ENCODE results near the gene CRNKL1.

The CRNKL1 gene

DNA sequence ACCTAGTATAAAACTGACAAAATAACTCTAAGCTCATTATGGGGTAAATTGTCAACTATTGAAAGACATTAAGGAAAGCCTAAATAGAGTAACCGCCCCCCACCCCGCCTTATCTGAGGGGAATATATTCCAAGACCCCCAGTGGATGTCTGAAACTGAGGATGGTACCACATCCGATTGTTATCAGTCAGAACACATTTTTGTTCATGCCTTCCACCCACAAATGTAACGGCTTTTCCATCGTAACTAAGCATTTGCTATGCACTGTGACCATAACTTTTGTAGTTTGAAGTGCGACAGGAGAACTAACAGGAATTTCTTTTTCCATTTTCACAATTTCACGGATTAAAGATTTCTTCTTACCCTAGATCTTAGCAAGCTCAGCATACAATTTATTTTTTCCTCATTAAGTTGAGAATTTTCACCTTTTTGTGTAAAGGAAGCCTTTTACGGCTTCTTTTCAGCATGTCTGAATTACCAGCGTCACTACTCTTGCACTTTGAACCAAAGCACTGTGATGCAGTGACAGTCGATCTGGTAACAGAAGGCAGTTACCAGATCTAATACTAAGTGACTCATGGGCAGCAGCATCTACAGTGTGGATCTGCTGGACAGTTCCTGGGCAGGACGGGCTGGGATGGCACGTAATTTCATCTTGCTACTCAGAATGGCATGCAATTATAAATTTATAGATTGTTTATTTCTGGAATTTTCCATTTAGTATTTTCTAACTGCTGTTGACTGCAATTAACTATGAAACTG lies 11.9 kb upstream of the CRNKL1 start:
- no peak for DNase-seq (ENCODE audit: low spot score)

DNA sequence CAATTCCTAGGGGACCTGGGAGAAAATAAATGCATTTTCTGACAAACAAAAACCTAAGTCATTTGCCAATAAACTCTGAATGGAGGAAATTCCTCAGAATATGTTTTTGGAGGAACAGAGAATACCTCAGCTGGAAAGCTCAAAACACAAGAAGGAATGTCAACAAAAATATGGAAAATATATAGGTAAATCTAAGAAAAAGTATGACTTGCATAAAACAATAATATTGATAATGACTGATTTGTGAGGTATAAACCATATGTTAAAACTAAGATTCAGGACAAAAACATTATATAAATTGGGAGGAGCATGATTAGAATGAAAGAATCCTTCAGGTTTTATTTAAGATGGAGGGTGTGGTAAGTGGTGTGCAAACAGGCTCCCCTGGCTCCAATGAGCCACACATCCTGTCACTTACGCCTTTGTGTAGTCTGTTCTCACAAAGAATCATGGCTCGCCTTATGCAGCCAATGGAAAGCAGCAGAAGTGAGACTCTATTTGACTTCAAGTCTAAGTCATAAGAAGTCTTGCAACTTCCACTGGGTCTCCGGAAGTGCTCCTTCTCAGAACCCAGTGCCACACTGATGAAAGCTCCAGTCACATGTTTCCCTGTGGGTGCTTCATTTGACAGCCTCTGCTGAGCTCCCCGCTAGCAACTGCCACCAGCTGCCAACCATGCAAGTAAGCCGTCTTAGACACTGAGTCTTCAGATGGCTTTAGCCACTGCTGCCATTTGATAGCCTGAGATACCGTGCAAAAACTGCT lies 8.2 kb upstream of the CRNKL1 start:
- DNase-seq (ENCODE audit: low spot score) = no peak

DNA sequence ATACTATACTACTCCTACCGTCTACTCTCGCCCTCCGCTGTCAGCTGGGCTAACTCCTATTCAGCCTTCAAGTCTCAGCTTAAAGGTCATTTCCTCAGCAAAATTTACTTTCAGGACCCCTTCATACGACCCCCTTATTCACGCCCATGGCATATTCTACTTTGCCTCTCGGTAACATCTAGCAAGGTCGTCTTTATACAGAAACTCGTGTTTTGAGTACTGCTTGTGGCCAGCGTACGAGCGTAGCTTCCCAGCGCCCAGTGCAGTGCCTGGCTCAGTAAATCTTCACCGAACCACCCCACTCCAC lies 546 bp downstream of the CRNKL1 start:
- no peak for DNase-seq (ENCODE audit: low spot score)

DNA sequence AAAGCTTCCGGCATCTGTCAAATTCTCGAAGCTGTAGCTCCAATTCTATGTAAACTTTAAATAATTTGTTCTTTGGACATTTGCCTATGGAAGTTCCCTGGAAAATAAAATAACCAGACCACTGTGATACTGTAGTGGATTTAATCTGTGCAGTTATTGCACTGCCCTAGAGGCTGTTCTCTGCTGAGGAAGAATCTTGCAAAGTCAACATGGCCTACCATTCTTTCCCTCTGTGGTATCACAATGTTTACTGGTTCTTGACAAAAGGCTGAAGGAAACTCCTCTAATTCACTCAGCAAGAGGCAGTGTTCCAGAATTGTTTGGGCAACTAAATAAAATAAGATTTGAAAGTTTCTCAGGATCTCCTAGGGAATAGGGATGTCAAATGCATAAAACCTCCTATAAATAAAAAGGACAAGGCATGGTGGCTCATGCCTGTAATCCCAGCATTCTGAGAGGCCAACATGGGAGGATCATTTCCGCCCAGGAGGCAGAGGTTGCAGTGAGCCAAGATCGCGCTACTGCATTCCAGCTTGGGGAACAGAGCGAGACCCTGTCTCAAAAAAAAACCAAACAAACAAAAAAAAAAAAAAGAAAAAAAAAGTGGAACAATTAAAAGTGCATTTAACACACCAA lies 12.4 kb downstream of the CRNKL1 start:
- no peak for DNase-seq (ENCODE audit: low spot score)

DNA sequence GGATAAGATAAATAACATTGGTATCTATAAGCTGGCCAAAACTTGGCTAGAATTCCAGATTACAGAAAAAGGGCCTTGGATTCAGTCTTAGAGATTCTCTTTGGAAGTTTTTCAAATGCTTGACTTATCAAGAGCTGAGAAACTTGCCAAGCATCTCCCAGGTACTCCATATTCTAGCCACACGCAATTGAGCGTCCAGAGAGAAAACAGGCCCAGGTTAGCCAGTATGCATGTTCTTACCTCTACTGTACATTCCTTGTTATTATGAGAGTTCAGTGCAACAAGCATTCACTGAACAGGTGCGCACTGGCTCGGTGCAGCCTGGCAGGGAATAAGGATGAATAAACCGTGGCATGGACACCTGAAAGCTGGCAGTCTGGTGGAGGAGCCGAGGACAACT lies 13.7 kb downstream of the CRNKL1 start:
- DNase-seq (ENCODE audit: low spot score) = no peak

DNA sequence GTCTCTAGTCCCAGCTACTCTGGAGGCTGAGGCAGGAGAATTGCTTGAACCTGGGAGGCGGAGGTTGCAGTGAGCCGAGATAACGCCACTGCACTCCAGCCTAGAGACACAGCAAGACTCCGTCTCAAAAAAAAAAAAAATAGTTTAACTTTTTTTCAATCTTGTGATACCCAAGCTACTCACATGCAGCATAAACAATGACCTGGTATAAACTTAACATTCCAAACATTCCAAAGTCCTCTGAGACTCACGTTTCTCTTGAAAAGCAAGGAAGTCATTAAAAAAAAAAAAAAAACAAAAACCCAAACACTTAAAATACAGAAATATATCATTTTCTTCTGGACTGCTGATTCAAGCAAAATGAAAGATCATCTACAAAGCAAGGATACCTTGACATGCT lies 14.3 kb downstream of the CRNKL1 start:
- DNase-seq (ENCODE audit: low spot score) = no peak

DNA sequence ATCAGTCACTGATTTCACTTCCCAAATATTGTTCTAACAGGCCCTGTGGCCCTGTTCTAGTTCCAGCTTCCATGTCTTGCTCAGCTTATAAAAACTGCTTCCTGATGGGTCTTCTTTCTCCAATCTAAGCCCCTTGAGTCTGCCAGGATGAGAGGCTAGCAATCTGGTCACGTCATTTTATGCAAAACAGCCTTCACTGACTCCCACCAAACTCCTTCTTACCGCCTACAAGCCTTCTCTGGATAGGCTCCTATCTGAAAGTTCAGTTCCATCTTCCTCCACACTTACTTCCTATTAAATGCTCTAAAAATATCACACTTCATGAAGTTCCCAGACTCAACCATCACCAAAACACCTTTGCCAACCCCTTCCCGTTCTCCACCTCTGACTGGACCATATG lies 15.5 kb downstream of the CRNKL1 start:
- DNase-seq (ENCODE audit: low spot score) = no peak

DNA sequence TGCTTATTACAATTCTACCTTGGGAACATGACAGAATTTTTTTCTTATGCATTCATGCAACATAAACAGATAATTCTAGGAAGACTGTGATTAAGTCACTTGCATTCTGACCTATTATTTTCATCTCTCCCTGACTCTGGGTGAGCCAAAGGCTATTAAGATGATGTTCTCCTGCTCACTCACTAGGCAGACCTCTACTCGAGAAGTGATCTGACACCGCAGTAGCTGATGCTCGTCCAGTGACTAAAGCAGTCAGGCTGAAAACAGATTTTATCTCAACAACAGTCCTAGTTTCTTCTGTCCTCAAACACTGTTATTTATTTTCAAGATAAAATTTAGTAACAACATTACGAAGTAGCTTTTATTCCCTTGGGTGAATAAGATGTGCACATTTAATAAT lies 17.8 kb downstream of the CRNKL1 start:
- no peak for DNase-seq (ENCODE audit: low spot score)

DNA sequence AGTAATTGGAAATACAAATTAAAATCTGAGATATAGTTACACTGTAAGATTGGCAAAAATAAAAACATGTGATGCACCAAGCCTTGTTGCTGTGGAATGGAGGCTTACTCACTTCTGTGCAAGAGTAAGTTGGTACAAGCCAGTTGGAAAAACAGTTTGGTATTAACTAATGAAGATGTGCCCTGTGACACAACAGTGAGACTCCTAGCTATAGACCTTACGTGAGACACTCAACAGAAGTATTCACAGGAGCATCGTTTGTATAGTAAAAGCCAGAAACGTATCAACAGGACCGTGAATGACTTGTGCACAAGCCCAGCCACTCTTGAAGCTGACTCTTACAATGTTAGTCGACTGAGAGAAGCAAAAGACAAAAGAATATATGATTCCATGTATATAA lies 20.5 kb downstream of the CRNKL1 start:
- no peak for DNase-seq (ENCODE audit: low spot score)

DNA sequence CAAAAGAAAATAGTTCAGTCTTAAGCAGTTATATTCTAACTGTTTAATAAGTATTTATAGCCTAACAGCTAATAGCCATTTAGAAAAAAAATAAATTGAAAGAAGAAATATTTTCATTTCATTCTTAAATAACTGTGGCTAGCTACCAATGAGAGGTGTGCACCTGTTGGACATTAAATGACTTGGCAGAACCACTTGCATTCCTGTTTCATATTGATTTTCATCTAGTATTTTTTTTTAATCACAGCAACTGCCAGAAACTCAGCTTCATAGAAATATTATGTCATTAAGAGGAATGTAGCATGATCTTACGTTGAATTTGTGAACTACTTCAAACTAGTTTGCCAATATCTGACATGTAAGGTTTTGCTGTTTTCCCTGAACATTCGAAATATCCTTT lies 25.0 kb downstream of the CRNKL1 start:
- DNase-seq (ENCODE audit: low spot score) = no peak

DNA sequence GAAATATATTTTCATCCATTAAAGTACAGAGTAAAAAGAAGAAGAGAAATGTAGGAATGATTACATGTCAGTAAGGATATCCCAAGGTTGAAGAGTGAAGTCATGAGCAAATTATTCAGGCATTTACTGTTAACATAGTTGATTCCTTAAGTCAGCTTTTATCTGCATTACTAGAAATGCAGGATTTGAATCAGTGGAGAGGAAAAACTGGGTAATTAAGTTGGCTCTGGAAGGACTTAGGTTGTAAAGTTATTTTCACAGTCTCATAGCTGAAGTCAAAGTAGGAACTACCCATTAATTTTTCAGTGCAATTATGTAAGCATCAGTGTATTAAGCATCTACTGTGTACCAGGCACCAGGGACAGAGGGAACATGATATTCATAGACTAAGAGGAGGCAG lies 27.3 kb downstream of the CRNKL1 start:
- DNase-seq (ENCODE audit: low spot score) = no peak

DNA sequence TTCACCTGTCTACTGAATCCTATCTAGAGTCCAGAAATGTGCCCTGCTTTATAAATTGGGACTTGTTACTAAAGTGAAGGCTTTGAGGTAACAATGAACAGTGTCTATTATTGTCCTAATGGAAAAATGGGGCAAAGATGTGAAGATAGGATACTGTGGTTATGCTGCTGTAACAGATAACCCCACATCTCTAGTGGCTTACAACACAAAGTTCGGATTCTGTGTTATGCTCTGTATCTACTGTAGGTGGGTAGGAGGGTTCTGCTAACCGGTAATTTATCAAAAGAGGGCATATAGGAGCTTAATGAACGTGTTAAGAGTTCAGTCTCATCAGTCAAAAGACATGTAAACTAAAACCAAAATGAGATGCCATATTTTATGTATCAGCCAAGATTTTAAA lies 28.9 kb downstream of the CRNKL1 start:
- no peak for DNase-seq (ENCODE audit: low spot score)

DNA sequence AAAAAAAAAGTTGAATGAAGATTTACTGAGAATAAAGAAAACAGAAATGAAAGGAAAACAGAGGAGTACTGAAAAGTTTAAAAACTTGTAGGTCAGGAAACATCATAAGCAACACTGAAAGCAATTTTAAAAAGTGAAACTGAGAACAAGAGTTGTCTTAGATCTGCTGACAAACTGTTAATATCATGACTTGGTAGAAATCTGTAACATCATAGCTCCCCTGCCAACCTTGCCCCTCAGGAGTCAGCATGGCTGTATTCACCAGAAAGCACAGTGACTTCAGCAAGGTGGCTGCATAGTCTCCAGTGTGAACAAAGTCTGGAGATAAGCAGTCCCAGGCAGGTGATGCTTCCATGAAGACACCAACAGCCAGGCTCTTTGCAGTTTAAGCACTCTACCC lies 29.8 kb downstream of the CRNKL1 start:
- DNase-seq (ENCODE audit: low spot score) = no peak

DNA sequence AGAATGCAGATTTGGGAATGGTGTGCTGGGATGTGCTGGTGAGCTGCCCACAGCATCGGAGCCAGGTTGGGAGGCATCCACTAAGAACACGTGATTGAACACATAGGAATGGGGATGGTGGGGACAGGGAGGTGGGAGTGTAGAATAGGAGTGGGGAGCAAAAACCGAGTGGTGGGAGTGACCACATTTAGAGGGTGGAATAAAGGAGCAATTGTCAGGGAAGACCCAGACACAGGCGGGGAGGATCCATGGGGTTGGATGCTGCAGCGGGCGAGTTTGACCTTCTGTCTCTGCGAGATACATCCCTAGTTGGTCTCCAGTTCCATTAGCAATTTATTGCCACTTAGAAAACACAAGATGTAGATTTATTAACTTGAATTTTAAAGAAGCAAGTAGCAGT lies 30.4 kb downstream of the CRNKL1 start:
- DNase-seq (ENCODE audit: low spot score) = no peak

DNA sequence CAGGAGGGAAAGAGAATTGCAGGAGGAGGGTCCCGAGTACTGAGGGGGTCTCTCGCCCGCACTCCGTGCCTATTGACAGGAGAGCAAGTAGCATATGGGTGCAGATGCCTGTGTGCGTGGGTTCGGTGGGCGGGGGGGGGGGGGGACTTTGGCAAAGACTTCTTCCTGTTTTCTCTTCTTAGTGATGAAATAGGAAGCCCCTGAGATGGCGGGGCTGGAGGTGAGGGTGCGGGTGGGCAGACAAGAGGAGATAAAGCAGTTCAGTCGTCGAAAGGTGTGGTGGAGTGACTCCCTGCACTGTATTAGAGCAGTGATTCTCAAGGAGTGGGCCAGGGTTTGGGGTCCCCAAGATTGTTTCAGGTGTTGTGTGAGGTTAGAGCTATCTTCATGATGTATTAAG lies 31.4 kb downstream of the CRNKL1 start:
- no peak for DNase-seq (ENCODE audit: low spot score)

DNA sequence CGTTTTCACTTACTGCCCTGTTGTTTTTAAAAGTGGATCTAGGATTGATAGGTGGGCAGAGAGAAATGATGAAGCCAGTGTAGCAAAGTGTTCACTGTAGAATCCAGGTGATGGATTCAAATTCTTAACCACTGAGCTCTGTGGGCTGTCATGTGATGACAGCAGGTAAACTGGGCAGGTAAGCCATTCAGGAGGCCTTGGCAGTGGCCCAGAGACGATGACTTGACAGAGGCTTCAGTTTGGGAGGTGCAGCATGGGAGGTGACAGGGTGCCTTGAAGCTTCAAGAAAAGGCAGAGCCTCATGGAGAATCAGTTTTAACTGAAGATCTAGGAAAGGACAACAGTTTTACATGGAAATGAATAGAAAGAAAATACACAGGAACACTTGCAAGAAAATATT lies 33.1 kb downstream of the CRNKL1 start:
- no peak for DNase-seq (ENCODE audit: low spot score)

DNA sequence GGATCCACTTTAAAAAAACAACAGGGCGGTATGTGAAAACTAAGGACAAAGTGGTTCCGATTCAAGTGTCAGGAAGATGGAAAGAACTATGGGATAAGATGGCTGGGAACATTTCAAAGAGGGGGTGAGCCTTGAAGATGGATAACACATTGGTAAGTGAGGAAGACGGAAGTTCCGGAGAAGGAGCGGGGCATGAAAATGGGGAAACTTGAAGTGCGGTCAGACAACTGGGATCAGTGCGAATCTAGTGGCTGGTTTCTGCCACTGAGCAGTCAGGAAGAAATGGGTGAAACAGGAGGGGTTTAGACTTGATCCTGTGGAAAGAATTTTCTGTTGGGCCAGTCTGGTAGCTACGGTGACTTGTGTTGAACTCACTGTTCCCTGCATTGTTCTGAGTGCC lies 33.9 kb downstream of the CRNKL1 start:
- DNase-seq (ENCODE audit: low spot score) = no peak

DNA sequence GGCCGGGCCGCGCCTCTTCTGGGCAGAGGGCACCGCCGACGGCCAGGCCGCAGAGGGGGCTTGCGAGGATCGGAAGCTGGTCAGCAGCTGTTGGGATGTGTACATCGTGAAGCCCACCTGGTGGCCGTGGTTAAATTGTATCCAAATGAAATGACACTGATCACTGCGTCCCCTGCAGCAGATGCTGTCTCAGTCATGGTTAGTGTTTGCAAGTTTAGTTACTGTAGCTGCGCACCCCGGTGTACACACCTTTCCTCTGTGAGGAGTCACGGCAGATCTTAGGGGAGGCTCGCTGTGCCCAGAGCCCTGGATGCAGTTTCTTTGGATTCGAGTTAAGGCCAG lies 34.5 kb downstream of the CRNKL1 start:
- no peak for DNase-seq (ENCODE audit: low spot score)

DNA sequence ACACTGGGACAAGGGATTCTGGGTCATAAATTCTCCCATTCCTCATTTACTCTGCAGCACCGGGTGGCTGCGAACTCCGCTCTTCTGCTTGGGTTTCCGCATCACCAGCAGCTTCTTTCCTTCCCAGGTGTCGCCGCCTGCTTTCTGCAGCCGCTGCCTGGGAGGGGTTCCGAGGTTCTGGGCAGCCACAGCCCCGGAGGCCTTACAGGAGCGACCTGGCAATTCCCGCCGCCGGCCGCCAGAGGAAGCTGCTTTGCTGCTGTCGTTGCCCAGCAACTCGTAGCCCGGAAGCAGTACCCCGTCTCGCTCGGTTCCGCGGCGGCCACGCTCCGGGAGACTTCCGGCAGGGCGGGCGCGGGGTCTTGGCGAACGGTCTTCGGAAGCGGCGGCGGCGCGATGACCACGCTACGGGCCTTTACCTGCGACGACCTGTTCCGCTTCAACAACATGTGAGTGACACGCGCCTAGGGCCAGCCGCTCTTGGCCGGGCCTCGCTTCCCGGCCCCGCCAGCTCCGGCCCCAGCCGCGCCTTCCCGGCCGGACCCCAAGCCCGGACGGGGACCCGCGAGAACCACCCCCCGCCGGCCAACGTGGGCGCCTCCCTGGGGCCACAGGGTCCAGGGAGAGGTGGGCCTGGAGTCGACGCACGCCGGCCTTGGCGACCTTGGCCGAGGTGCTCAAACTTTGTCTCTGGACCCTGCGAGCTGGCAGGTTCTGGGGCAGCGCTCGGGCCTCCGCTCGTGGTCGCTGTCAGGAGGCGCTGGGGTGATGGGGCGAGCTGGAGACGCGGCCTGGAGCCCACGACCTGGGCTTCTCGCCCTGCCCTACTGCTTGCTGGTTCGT lies 35.0 kb downstream of the CRNKL1 start, which contains the start of gene NAA20:
Gene NAA20 (plus strand): TSS at position 362 of the 843 bp plus-strand sequence. CDS start 35 bp downstream, at position 397.
- peak; percentile 90 for DNase-seq (ENCODE audit: low spot score)

DNA sequence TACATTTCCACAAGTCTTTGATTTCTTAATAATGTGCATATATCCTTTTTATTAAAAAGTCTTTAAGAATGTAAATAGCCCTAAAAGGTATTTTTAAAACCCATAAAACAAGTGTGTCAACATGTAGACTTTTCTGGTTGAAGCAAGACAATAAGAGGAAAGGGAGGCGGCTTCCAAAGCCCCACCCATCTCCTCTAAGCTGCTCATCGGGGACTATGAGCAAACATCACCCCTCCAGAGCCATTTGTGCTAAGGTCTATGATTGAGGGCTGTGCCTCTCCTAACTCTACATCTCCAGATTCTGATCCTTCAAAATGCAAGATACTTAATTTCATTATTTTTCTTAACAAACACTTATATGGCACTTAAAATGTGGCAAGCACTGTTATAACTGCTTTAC lies 37.6 kb downstream of the CRNKL1 start:
- peak; percentile 16 for DNase-seq (ENCODE audit: low spot score)

DNA sequence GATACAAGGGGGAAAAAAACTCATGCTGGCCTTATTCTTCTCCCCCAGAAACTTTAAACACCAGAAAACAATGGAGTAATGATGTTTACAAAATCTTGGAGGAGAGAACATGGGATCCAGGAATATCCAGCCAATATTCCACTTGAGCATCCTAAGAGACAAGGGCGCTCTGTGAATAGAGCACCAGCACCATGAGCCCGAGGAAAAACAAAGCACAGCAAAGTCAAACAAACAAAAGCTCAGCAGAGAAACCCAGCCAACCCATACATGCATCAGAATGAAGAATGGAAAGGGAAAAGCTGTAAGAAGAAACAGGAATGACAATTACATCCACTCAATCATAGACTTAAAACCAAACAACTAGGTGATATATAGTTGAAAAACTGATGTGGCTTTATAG lies 39.7 kb downstream of the CRNKL1 start:
- DNase-seq (ENCODE audit: low spot score) = no peak

DNA sequence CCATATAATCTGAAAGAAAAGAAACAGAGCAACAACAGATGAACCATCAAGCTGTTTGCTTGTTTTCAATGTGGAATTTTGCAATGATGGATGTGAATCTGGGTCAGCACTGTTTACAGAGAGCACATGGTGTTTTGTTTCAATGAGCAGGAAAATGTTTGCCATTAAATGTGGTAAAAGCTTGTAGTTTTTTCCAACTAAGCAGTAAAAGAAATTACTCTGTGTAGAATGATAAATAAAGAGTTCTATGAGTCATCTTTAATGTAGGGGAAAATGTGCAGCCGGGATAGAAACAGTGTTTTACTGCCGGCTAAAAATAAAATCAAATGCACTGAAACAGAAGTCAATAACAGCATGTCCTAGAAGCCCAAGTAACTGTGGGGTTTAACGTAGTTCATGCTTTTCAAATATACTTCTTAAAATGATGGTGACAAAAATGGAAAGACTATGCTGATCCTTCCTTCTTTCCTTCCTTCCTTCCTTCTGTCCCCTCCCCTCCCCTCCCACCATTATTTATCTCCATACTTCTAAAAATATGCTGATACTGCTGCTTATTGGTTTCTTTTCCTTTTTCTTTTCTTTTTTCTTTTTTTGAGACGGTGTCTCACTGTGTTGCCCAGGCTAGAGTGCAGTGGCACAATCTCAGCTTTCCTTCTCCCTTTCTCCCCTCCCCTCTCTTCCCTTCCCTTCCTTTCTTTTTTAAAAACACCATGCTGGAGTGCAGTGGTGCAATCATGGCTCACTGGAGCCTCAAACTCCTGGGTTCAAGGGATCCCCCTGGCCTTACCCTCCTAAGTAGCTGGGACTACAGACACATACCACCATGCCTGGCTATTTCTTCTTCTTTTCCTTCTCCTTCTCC lies 41.4 kb downstream of the CRNKL1 start:
- DNase-seq (ENCODE audit: low spot score) = no peak

All from CD4-positive, alpha-beta T cell treated with Interleukin-15 for 4 hours (primary cell).